ENCODE results near the gene GALNT11.
"Not testable (repeated sequence)": the region's sequence is repeated elsewhere in the genome, so short reads cannot be mapped to it uniquely, and the experiment has no call there.

Gene GALNT11

GRCh38 chr7:152076324-152076821 is 50.9 kb downstream of the GALNT11 start:
- DNase-seq: no peak

GRCh38 chr7:152076940-152077933 is 51.8 kb downstream of the GALNT11 start:
- DNase-seq: no peak

GRCh38 chr7:152078025-152078424 is 52.6 kb downstream of the GALNT11 start:
- no peak for DNase-seq

- no peak for DNase-seq
Observed at GRCh38 chr7:152078786-152079185, 53.3 kb downstream of the GALNT11 start.

- no peak for DNase-seq
Observed at GRCh38 chr7:152081088-152081487, 55.6 kb downstream of the GALNT11 start.

- DNase-seq: not testable (repeated sequence)
Observed at GRCh38 chr7:152082073-152082721, 56.7 kb downstream of the GALNT11 start.

GRCh38 chr7:152085131-152085530 is 59.7 kb downstream of the GALNT11 start:
- no peak for DNase-seq

GRCh38 chr7:152086513-152086912 is 61.0 kb downstream of the GALNT11 start:
- DNase-seq: no peak

GRCh38 chr7:152089183-152089582 is 63.7 kb downstream of the GALNT11 start:
- DNase-seq: no peak

- DNase-seq: no peak
Observed at GRCh38 chr7:152090747-152091146, 65.3 kb downstream of the GALNT11 start.

- no peak for DNase-seq
Observed at GRCh38 chr7:152093717-152094116, 68.2 kb downstream of the GALNT11 start.

GRCh38 chr7:152095771-152096170 is 70.3 kb downstream of the GALNT11 start:
- no peak for DNase-seq

- DNase-seq: no peak
Observed at GRCh38 chr7:152097330-152097729, 71.9 kb downstream of the GALNT11 start.

GRCh38 chr7:152103066-152103465 is 77.6 kb downstream of the GALNT11 start:
- DNase-seq: no peak

GRCh38 chr7:152103691-152104090 is 78.2 kb downstream of the GALNT11 start:
- DNase-seq: no peak

- no peak for DNase-seq
Observed at GRCh38 chr7:152105205-152105604, 79.7 kb downstream of the GALNT11 start.

- DNase-seq: no peak
Observed at GRCh38 chr7:152106990-152107389, 81.5 kb downstream of the GALNT11 start.

GRCh38 chr7:152107945-152108344 is 82.5 kb downstream of the GALNT11 start:
- no peak for DNase-seq

- DNase-seq: no peak
Observed at GRCh38 chr7:152108359-152108758, 82.9 kb downstream of the GALNT11 start.

GRCh38 chr7:152112829-152113228 is 87.4 kb downstream of the GALNT11 start:
- no peak for DNase-seq

GRCh38 chr7:152115021-152115718 is 89.7 kb downstream of the GALNT11 start:
- DNase-seq: no peak

GRCh38 chr7:152117356-152117755 is 91.9 kb downstream of the GALNT11 start:
- DNase-seq: no peak

- DNase-seq: no peak
Observed at GRCh38 chr7:152120210-152120609, 94.7 kb downstream of the GALNT11 start.
